ENCODE data around the gene ACYP2.

ACYP2 gene

GRCh38 chr2:54161660-54162424 is 46.4 kb downstream of the ACYP2 start:
- no peak for DNase-seq

- DNase-seq = no peak
These were observed 48.7 kb downstream of the ACYP2 start for GRCh38 chr2:54164106-54164505.

- no peak for DNase-seq
These were observed 50.8 kb downstream of the ACYP2 start for GRCh38 chr2:54166121-54166773.

GRCh38 chr2:54176577-54176976 is 61.2 kb downstream of the ACYP2 start:
- DNase-seq = no peak

- no peak for DNase-seq
These were observed 67.9 kb downstream of the ACYP2 start for GRCh38 chr2:54183281-54183680.

- DNase-seq = no peak
These were observed 68.6 kb downstream of the ACYP2 start for GRCh38 chr2:54183972-54184371.

- no peak for DNase-seq
These were observed 69.7 kb downstream of the ACYP2 start for GRCh38 chr2:54185105-54185504.

GRCh38 chr2:54187331-54187730 is 71.9 kb downstream of the ACYP2 start:
- no peak for DNase-seq

- no peak for DNase-seq
These were observed 74.1 kb downstream of the ACYP2 start for GRCh38 chr2:54189539-54189938.

GRCh38 chr2:54191361-54192135 is 76.1 kb downstream of the ACYP2 start:
- no peak for DNase-seq

- DNase-seq = no peak
These were observed 79.6 kb downstream of the ACYP2 start for GRCh38 chr2:54194761-54195750.

GRCh38 chr2:54196646-54197045 is 81.2 kb downstream of the ACYP2 start:
- no peak for DNase-seq

GRCh38 chr2:54204476-54204875 is 89.1 kb downstream of the ACYP2 start:
- DNase-seq = no peak

- DNase-seq = no peak
These were observed 91.2 kb downstream of the ACYP2 start for GRCh38 chr2:54206596-54206995.

GRCh38 chr2:54207666-54208195 is 92.3 kb downstream of the ACYP2 start:
- DNase-seq = no peak

- DNase-seq = no peak
These were observed 93.2 kb downstream of the ACYP2 start for GRCh38 chr2:54208364-54209240.

- no peak for DNase-seq
These were observed 94.0 kb downstream of the ACYP2 start for GRCh38 chr2:54209379-54209778.

- DNase-seq = no peak
These were observed 97.0 kb downstream of the ACYP2 start for GRCh38 chr2:54212456-54212855.

- DNase-seq = no peak
These were observed 97.7 kb downstream of the ACYP2 start for GRCh38 chr2:54213082-54213481.

GRCh38 chr2:54224997-54225396 is 109.6 kb downstream of the ACYP2 start:
- DNase-seq = no peak

GRCh38 chr2:54226260-54226659 is 110.8 kb downstream of the ACYP2 start:
- DNase-seq = no peak
